Inflammatory macrophage treated with lipopolysaccharide for 4 hours (primary cell): Measurements from ENCODE around the gene TGM3.

ENCODE experiments used
- DNase-seq: peaks from one replicate; pipeline ENCODE4 v3.0.0-alpha.2; 2020

Gene TGM3

GRCh38 chr20:2312876-2313275 is 17.1 kb downstream of the TGM3 start:
- DNase-seq, result no peak

- peak; percentile 64 for DNase-seq
Measured at GRCh38 chr20:2313316-2313715, 17.5 kb downstream of the TGM3 start.

- peak; percentile 87 for DNase-seq
Measured at GRCh38 chr20:2314759-2315439, 19.1 kb downstream of the TGM3 start.

- DNase-seq, result no peak
Measured at GRCh38 chr20:2315440-2315778, 19.6 kb downstream of the TGM3 start.

GRCh38 chr20:2316847-2317495 is 21.2 kb downstream of the TGM3 start:
- no peak for DNase-seq

GRCh38 chr20:2320813-2321658 is 25.2 kb downstream of the TGM3 start:
- no peak for DNase-seq

GRCh38 chr20:2323051-2323450 is 27.2 kb downstream of the TGM3 start:
- DNase-seq, result no peak

GRCh38 chr20:2326046-2326445 is 30.2 kb downstream of the TGM3 start:
- DNase-seq, result no peak

GRCh38 chr20:2327620-2328555 is 32.1 kb downstream of the TGM3 start:
- DNase-seq, result no peak

- DNase-seq, result no peak
Measured at GRCh38 chr20:2329286-2329685, 33.5 kb downstream of the TGM3 start.

GRCh38 chr20:2330090-2330695 is 34.4 kb downstream of the TGM3 start:
- no peak for DNase-seq

- DNase-seq, result no peak
Measured at GRCh38 chr20:2331106-2331505, 35.3 kb downstream of the TGM3 start.

GRCh38 chr20:2331901-2332565 is 36.2 kb downstream of the TGM3 start:
- DNase-seq, result no peak

- DNase-seq, result no peak
Measured at GRCh38 chr20:2332711-2333110, 36.9 kb downstream of the TGM3 start.

GRCh38 chr20:2333821-2334220 is 38.0 kb downstream of the TGM3 start:
- no peak for DNase-seq

- DNase-seq, result no peak
Measured at GRCh38 chr20:2335096-2335870, 39.5 kb downstream of the TGM3 start.

- DNase-seq, result no peak
Measured at GRCh38 chr20:2336471-2336870, 40.7 kb downstream of the TGM3 start.

- DNase-seq, result no peak
Measured at GRCh38 chr20:2337142-2337541, 41.3 kb downstream of the TGM3 start.

GRCh38 chr20:2338411-2339066 is 42.7 kb downstream of the TGM3 start:
- DNase-seq, result peak; percentile 46

GRCh38 chr20:2340136-2340535 is 44.3 kb downstream of the TGM3 start:
- DNase-seq, result no peak
